COLO668 (cell line): ENCODE measurements around the gene SYT1.
"Not testable (repeated sequence)": the region's sequence is repeated elsewhere in the genome, so short reads cannot be mapped to it uniquely, and the experiment has no call there.

Experiments used
- DNase-seq: peaks from one replicate; lab custom pipeline; 2025; ENCODE audit not compliant: unreplicated experiment; lab: John Stamatoyannopoulos, UW

SYT1 gene

GRCh38 chr12:79203058-79203647 is 338.6 kb downstream of the SYT1 start:
- no peak for DNase-seq

DNA sequence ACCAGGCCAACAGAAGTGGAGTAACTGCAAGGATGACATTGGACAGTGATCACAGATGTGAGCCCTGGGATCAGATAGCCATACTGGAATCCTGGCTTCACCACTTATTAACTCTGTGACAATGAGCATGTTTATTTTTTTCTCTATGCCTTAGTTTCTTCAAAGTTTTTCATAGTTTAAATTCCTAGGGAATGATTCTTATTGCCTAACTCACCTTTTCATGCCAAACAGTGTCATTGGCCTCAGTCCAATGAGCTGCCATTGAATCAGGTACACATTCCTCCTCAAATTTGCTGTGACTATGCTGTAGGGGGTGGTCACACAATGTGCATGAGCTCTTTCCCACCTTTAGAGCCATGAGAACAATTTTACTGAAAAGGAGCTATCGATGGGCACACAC is 342.3 kb downstream of the SYT1 start:
- no peak for DNase-seq

DNA sequence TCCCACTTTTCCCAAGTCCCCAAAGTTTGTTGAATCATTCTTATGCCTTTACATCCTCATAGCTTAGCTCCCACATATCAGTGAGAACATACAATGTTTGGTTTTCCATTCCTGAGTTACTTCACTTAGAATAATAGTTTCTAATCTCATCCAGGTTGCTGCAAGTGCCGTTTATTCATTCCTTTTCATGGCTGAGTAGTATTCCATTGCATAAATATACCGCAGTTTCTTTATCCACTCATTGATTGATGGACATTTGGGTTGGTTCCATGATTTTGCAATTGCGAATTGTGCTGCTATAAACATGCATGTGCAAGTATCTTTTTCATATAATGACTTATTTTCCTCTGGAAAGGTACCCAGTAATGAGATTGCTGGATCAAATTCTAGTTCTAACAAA is 345.8 kb downstream of the SYT1 start:
- DNase-seq = not testable (repeated sequence)

DNA sequence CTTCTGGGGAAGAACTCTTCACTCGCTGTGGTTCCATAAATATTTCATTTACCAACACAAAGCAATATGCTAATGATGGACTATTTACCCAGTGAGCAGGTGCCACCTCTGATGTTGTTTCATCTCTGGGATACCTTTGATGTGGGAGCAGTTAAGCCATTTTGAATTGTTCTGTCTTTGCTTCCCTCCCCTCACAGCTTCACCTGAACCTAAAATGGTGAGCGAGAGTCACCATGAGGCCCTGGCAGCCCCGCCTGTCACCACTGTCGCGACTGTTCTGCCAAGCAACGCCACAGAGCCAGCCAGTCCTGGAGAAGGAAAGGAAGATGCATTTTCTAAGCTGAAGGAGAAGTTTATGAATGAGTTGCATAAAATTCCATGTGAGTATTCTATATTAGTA is 352.7 kb downstream of the SYT1 start:
- peak; percentile 62 for DNase-seq

- DNase-seq = no peak
These were observed 358.6 kb downstream of the SYT1 start for GRCh38 chr12:79223210-79223609.

DNA sequence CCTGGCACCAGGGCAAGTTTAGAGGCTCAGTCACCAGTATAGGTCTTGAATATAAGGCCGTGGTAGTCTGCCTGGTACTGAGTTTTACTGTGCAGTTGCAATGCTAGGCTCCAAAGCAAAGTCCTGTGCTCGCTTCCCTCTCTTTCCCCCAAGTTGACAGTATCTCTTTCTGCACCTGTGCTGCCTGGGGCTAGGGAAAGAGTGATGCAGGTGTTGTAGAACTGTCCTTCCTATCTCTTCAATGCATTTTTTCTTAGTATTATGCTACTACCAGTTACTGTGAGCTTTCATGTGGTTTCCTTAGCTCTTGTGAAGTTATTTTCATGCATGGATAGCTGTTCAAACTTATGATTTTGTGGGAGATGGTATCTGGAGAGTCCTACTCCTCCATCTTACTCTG is 359.2 kb downstream of the SYT1 start:
- no peak for DNase-seq

- no peak for DNase-seq
These were observed 362.5 kb downstream of the SYT1 start for GRCh38 chr12:79227091-79227490.

GRCh38 chr12:79227646-79228045 is 363.1 kb downstream of the SYT1 start:
- DNase-seq = no peak

- peak; percentile 8 for DNase-seq
These were observed 368.8 kb downstream of the SYT1 start for GRCh38 chr12:79233341-79233781.

DNA sequence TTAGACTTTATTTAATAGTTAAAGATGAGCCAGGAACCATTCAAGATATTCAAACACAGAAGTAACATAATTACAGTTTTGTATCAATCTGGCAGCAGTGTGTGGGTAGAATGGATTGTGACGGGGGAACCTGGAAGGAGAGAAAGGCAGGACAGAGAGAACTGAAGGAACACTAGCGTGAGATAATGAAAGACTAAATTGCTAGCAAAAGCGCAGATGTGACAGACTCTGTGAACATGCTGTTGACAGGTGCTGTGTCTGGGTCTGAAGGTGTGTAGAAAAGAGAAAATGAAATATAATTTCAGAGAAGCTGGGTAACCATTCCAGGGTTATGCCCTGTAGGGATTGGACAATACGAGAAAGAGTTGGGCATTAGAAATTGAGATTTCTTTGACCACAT is 372.3 kb downstream of the SYT1 start:
- no peak for DNase-seq

DNA sequence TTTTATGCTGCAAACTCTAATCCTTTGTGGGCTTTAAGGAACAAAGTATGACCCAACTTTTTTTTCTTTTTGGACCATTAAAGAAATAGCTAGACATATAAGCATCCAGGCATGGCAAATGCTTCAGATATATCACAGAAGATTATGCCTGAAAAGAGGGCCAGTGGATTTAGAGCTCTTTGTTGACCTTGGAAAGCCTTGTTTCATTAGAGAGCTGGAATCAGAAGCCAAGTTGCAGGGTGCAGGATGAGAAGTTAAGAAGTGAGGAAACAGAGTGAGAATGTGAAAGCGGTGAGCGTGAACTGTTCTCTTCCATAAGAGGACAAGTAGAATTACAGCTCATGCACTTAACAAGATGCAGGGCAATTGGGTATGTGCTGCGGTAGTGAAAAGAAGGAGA is 373.7 kb downstream of the SYT1 start:
- no peak for DNase-seq

DNA sequence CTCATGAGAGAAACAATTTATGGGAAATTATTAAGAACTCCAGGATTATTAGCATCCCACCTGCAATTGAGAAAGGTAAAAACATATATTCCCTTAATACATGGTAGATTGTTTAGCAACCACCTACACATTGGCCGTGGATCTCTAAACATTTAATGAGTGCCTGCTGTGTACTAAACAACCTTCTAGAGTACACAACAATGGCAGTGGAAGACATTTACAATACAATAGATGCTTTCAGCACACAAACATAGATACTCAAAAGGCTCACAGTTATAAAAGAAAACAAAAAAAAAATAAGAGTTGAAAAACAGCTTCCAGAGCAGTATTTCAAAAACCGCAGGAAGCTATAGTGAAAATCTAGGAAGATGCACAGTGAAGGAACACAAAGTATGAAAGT is 382.9 kb downstream of the SYT1 start:
- no peak for DNase-seq

DNA sequence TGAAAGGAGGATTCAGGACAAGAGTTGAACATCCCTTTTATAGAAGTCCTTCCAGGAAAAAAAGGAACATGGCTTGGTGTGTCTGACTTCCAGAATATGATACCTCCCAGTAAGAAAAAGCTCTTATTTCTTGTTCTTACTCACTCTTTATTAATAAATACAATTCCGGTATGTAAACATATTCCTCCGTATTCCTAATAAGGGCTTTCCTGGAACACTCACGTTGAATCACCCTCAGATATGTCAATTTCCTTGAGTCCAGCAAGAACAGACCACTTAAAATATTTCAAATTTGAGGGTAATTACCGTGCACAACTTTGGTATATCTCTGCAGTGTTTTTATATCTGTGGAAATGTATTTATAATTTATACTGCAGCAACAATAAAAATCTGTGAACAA is 385.6 kb downstream of the SYT1 start:
- no peak for DNase-seq

DNA sequence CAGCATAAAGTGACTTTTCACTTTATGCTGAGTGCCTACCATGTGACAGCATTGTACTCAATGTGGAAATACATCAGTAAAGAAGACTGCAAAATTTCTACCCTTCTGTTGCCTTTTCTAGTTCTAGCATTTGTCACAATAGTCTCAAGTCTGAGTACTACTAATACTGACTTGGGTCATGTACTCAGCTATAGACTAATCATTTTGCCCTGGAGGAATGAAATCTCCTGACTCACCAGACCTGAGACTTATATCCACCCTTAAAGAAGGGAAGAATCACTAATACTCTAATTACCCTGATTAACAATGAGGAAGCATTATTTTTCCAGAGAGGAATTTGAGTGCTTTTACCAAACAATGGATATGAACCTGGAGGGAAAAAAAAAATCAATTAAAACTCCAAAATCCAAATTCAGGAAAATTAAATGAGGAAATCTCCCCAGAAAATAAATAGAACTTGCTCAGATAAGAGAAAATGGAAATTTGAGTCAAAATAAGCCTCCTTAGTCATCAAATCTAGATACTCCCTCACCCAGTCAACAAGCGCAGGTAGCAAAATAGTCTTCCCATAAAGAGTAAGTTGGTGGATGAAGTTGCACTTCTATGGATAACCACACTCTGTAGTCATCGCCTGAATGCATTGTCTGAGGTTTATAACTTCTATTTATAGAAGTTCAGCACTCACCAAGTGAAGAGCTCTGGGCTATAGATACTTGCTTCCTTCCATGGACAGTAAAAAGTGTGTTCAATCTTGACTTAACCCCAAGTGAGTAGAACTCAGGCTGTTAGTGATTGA is 386.6 kb downstream of the SYT1 start:
- DNase-seq = no peak

GRCh38 chr12:79252358-79253075 is 387.9 kb downstream of the SYT1 start:
- DNase-seq = no peak

DNA sequence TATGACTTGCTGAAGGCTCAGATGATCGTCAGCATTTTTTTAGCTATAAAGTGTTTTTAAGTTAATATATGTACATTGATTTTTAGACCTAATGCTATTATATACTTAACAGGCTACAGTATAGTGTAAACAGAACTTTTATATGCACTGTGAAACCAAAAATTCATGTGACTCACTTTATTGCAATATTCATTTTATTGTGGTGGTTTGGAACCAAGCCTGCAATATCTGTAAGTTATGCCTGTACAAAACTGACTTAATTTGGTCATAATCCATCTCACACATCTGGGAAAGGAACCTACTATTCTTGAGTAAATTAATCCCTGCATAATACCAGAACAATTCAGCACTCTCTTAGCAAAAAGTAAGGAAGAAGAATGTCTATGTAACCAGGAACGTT is 390.7 kb downstream of the SYT1 start:
- no peak for DNase-seq

- no peak for DNase-seq
These were observed 396.3 kb downstream of the SYT1 start for GRCh38 chr12:79260923-79261322.

DNA sequence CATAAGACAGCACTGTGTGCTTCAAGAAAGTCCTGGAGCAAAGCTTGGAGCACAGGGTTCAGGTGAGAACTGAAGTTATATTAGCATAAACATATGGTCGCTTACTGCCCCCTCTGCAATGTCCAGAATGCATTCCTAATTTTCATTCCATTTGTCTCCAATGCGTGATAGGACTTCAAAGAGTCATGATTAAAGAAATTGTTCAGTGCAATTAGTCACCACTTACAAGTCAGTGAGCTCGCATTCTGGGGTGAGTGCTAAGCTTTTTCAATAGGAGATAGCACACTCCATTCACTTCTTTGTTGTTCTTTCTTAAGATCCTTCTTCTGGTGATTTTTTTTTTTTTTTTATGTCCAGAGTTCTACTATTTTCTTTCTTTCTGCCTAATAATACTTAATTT is 398.4 kb downstream of the SYT1 start:
- no peak for DNase-seq

DNA sequence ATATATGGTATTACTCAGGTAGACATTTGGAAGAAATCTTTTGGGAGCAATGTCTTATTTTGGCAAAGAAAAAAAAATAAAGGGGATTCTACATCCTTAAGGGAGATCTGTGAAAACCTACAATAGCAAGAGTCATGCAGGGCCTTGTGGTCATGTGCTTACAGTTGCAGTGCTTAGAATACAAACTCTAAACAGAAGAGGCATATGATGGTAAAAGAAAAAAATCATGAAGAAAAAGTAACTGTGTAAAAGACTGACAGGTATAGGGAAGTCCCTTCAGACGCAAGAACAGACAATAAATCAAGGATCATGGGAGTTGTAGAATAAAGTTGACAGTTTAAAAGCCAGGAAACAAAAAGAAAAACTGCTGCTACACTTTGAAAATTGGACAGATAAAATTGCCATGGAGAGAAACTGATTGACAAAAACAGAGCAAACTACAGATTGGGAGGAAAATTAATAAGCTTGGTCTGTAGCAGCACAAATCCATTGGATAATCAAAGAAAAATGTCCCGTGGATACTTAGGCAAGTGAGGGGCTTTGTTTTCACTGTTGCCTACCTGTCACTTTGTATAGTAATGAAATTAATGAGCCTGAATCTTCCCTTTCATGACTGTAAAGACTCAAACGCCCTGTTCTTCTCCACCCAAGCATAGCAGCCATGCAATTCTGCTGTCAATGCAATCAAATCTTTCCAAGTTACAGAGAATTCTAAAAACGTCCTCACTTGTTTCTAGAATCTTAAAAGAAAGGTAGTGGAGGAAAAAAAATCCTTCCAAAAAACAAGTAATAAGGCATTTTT is 402.0 kb downstream of the SYT1 start:
- DNase-seq = no peak

- no peak for DNase-seq
These were observed 403.0 kb downstream of the SYT1 start for GRCh38 chr12:79267580-79267979.

DNA sequence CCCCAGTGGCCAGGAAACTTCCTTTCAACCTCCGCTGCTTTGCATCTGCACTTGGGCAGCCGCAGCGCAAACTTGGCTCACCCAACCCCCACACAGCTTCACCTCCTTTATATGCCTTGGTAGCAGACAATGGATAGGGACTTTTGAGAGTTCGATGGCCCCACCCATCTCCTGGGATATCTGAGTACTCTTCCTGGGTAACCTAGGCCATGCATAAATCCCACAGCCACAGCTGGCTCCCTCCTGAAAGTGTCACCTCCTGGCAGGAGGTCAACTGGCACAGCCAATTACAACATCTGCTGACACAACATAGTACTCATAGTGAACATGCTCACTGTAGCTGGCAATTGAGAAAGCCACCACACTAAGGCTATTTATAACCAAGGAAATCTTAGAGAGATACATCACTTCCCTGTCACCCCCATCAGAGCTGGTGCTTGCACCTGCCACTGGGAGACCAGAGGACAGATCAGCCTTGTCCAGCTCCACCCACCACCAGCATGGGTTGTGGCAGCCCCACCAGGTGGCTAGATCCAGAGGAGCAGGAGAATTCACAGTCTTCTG is 410.0 kb downstream of the SYT1 start:
- peak; percentile 77 for DNase-seq
